NCI-H2029 (cell line): Measurements from ENCODE around the gene GRK3.

Source experiments
- DNase-seq: peaks from one replicate; lab custom pipeline; 2025; lab: John Stamatoyannopoulos, UW

Gene GRK3

DNA sequence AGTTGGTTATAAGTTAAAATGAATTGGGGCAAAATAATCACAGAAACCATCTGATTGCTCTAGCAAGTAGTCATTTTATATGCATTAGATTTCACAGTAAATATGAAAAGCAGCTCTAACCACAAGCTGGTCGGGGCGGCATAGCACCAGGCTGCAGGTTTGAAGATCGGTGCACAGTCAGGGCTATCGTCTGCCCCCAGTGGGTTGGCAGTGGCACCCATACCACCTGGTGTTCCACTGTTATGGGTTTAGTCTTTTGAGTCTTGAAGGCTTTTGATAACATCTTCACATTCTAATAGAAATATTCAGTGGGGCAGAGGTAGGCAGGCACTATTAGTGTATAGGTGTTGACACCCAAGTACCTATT is 62.1 kb downstream of the GRK3 start:
- no peak for DNase-seq

DNA sequence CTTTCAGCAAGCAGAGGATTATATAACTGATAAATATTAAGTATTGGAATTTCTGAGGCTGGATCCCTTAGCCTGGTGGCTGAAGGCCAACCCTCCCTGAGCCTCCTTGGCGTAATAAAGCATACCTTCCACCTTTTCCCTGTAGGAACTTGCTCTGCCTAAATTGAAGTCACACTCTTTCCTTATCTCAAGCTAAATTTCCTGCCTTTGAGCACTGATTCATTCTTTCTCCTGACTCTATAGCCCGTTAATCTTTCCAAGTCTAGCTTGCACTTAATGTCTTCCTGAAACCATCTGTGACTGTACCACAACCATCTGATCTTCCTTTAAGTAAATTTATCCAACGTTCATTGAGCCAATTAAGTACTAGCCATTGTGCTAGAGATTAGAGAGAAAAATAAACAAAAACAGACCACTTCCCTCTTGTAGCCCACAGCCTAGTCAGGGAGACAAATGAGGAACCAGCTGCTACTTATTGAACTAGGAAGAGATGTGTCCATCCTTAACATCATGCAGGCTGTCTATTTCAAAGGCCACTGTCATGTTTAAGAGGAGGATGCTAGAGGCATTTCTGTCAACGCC is 62.9 kb downstream of the GRK3 start:
- peak; percentile 71 for DNase-seq

- DNase-seq, result peak; percentile 71
Measured at GRCh38 chr22:25628494-25628893, 64.0 kb downstream of the GRK3 start.

GRCh38 chr22:25629613-25630012 is 65.1 kb downstream of the GRK3 start:
- DNase-seq, result no peak

- no peak for DNase-seq
Measured at GRCh38 chr22:25630447-25630846, 66.0 kb downstream of the GRK3 start.

GRCh38 chr22:25636323-25636722 is 71.8 kb downstream of the GRK3 start:
- DNase-seq, result no peak

DNA sequence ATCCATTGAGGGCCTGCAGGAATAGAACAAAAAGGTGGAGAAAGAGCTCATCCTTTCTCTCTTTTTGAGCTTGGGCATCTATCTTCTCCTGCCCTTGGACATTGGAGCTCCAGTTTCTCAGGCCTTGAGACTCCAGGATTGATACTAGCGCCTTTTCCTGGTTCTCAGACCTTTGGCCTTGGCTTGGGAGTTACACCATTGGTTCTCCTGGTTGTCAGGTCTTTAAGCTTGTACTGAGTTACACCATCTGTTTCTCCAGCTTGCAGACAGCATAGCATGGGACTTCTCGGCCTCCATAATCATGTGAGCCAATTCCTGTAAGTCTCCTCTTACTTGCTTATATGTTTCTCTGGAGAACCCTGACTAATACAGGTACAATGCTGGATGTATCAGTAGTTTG is 72.6 kb downstream of the GRK3 start:
- DNase-seq, result no peak

DNA sequence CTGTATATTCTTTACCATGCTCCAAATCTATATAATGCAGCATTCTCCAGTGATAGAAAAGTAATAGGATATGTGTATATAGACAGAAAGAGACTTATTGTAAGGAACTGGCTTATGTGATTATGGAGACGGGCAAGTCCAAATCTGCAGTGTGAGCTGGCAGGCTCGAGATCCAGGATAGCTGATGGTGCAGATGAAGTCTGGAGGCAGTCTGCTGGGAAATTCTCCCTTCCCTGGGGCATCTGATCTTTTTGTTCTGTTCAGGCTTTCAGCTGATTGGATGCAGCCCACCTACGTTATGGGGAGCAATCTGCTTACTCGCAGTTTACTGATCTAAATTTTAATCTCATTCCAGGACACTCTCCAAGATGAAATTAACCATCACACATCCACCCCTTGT is 73.2 kb downstream of the GRK3 start:
- DNase-seq, result no peak

DNA sequence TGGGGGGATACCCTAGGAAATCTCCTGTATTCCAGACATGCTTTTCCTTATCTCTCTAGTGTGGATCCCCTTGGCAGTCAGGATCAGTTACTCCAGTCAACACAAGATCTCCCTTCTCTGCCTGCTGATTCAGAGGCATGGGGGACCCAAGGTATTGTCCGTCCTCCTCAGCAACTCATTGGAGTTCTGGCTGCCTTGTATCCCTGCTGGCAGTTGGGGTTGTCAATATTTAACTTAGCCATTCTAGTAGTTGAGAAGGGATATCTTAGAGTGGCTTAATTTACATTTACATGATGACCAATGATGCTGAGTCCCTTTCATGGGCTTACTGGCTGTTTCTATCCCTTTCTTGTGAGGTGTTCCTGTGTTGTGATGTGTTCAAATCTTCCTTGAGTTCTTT is 74.2 kb downstream of the GRK3 start:
- DNase-seq, result no peak

GRCh38 chr22:25641650-25642049 is 77.2 kb downstream of the GRK3 start:
- no peak for DNase-seq

GRCh38 chr22:25643232-25644000 is 78.9 kb downstream of the GRK3 start:
- DNase-seq, result no peak

DNA sequence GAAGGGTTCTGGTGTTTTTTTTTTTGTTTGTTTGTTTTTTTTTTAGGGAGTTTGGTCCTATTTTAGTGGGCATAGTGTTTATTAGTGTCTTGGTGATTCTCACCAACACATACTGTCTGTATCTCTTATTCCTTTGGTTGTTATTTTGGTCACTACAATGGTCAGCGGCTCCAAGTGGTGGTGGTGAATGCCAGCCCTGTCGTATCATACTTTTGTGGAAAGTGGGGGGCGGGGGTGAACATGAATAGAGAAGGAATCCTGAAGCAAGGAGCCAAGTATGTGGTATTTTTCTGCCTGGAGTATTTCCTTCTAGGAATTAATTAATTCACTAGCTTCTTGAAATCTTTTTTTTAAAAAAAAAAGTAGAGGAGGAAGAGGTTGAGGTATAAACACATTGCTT is 79.6 kb downstream of the GRK3 start:
- no peak for DNase-seq

GRCh38 chr22:25645266-25645665 is 80.8 kb downstream of the GRK3 start:
- no peak for DNase-seq

- DNase-seq, result no peak
Measured at GRCh38 chr22:25645964-25646363, 81.5 kb downstream of the GRK3 start.

- no peak for DNase-seq
Measured at GRCh38 chr22:25650833-25651232, 86.4 kb downstream of the GRK3 start.

DNA sequence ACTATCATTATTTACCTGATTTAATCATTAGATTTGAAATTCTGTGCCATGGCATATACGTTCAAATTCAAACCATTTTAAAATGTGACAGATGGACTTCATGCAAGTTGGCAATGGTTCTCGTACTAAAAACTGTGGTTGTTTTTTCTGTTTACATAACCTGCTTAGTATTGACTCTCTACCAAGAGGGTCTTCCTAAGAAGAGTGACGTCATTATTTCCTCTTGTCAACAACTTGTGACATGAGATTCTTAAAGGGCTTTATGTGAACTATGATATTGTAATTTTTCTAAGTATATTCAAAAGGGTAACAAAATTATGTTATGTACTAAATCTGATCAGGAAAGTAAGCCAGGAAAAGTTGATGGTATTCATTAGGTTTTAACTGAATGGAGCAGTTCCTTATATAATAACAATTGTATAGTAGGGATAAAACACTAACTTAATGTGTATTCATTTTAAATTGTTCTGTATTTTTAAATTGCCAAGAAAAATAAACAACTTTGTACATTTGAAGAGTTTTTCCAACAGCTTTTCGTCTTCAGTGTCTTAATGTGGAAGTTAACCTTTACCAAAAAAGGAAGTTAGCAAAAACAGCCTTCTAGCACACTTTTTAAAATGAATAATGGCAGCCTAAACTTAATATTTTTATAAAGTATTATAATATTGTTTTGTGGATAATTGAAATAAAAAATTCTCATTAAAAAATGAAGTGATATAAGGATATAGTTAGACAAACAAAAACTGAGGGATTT is 87.0 kb downstream of the GRK3 start:
- peak; percentile 52 for DNase-seq

DNA sequence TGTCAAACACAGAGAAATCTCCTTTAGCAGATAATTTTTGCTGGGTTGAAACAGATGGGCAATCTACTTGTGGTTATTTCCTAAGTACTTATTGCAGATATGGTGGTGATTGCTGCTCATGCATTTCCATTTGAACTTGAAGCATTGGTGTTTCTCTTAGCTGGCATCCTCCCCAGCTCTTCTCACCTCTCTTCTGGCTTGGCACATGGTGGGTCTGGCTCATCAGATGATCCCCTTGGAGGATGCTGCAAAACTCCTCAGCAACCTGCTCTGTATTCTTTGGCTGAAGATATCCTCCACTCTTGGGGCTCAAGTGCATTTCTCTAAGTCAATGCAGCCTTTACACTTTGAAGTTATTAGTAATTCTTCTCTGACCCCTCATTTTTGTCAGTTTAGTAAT is 90.2 kb downstream of the GRK3 start:
- no peak for DNase-seq

GRCh38 chr22:25655371-25655935 is 91.0 kb downstream of the GRK3 start:
- no peak for DNase-seq

GRCh38 chr22:25656724-25657123 is 92.2 kb downstream of the GRK3 start:
- DNase-seq, result no peak

DNA sequence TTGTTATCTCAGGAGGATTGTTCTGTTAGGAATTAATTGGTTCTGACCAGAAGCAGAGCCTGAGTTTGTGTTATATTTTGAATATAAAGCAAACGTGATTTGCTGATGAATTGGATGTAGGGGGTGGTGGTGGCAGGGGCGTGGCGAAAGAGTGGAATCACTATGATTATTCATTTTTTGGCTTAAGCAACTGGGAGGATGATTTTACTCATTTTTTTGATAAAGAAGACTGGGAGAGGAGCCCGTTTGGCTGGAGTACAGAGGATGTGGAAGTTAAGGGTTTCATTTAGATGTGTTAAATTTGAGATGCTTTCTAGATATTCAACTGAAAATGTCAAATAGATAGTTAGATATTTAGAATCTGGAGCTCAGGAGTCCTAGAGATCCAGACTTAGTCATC is 94.2 kb downstream of the GRK3 start:
- DNase-seq, result no peak

GRCh38 chr22:25659413-25659812 is 94.9 kb downstream of the GRK3 start:
- DNase-seq, result no peak

GRCh38 chr22:25660336-25660735 is 95.9 kb downstream of the GRK3 start:
- no peak for DNase-seq

- DNase-seq, result peak; percentile 71
Measured at GRCh38 chr22:25661073-25661472, 96.6 kb downstream of the GRK3 start.
